Measurements from ENCODE around the gene RASA4. TPM values are rescaled to one million over a fixed set of nuclear protein-coding genes. Genes with fewer than 3 reads are reported as not detected.
"Not testable (repeated sequence)": the region's sequence is repeated elsewhere in the genome, so short reads cannot be mapped to it uniquely, and the experiment has no call there.

Gene RASA4
- polyA plus RNA-seq: 20.1 TPM

GRCh38 chr7:102616507-102617125, at the start of gene RASA4:
TSS of gene RASA4 (minus strand) at chr7:102616756. CDS start at chr7:102616689, 67 bp downstream.
- H3K27ac Mint-ChIP-seq, H3K9me3 Mint-ChIP-seq, H3K36me3 Mint-ChIP-seq, H3K27me3 Mint-ChIP-seq, H3K4me1 Mint-ChIP-seq: not testable (repeated sequence)
- peak within 1 kb of the TSS in 2 of 4 donors; percentile 65 to 82 for H3K4me3 Mint-ChIP-seq

GRCh38 chr7:102664765-102665164, 48.2 kb upstream of the RASA4 start:
- H3K27ac Mint-ChIP-seq, H3K4me1 Mint-ChIP-seq, H3K36me3 Mint-ChIP-seq, H3K27me3 Mint-ChIP-seq, H3K9me3 Mint-ChIP-seq, H3K4me3 Mint-ChIP-seq: not testable (repeated sequence)

- H3K4me1 Mint-ChIP-seq, H3K4me3 Mint-ChIP-seq, H3K9me3 Mint-ChIP-seq, H3K27me3 Mint-ChIP-seq, H3K36me3 Mint-ChIP-seq, H3K27ac Mint-ChIP-seq: not testable (repeated sequence)
These were observed 33.4 kb upstream of the RASA4 start, which contains the start of gene SPDYE2B for GRCh38 chr7:102649924-102650323. TSS of gene SPDYE2B (plus strand) at chr7:102650319. CDS start at chr7:102652349, 2,030 bp downstream.

GRCh38 chr7:102647813-102648212, 31.3 kb upstream of the RASA4 start:
- H3K9me3 Mint-ChIP-seq, H3K4me3 Mint-ChIP-seq, H3K27me3 Mint-ChIP-seq, H3K36me3 Mint-ChIP-seq, H3K27ac Mint-ChIP-seq, H3K4me1 Mint-ChIP-seq: not testable (repeated sequence)

- H3K27ac Mint-ChIP-seq, H3K4me3 Mint-ChIP-seq, H3K27me3 Mint-ChIP-seq, H3K36me3 Mint-ChIP-seq, H3K4me1 Mint-ChIP-seq, H3K9me3 Mint-ChIP-seq: not testable (repeated sequence)
These were observed 26.8 kb upstream of the RASA4 start for GRCh38 chr7:102643404-102643803.

GRCh38 chr7:102642691-102643090, 26.1 kb upstream of the RASA4 start, which contains the start of gene UPK3BL1:
TSS of gene UPK3BL1 (minus strand) at chr7:102642791. CDS start at chr7:102642741, 50 bp downstream.
- not testable (repeated sequence) for H3K27ac Mint-ChIP-seq, H3K36me3 Mint-ChIP-seq, H3K4me1 Mint-ChIP-seq, H3K4me3 Mint-ChIP-seq, H3K27me3 Mint-ChIP-seq, H3K9me3 Mint-ChIP-seq

GRCh38 chr7:102638848-102639247, 22.3 kb upstream of the RASA4 start:
- H3K27me3 Mint-ChIP-seq, H3K4me1 Mint-ChIP-seq, H3K27ac Mint-ChIP-seq, H3K36me3 Mint-ChIP-seq, H3K4me3 Mint-ChIP-seq, H3K9me3 Mint-ChIP-seq: not testable (repeated sequence)

GRCh38 chr7:102636956-102637355, 20.4 kb upstream of the RASA4 start:
- H3K27ac Mint-ChIP-seq, H3K27me3 Mint-ChIP-seq, H3K36me3 Mint-ChIP-seq, H3K9me3 Mint-ChIP-seq, H3K4me1 Mint-ChIP-seq, H3K4me3 Mint-ChIP-seq: not testable (repeated sequence)

- not testable (repeated sequence) for H3K27me3 Mint-ChIP-seq, H3K36me3 Mint-ChIP-seq, H3K4me3 Mint-ChIP-seq, H3K4me1 Mint-ChIP-seq, H3K9me3 Mint-ChIP-seq, H3K27ac Mint-ChIP-seq
These were observed 18.8 kb upstream of the RASA4 start for GRCh38 chr7:102635354-102635753.

GRCh38 chr7:102634299-102634698, 17.7 kb upstream of the RASA4 start:
- not testable (repeated sequence) for H3K27ac Mint-ChIP-seq, H3K27me3 Mint-ChIP-seq, H3K36me3 Mint-ChIP-seq, H3K4me1 Mint-ChIP-seq, H3K9me3 Mint-ChIP-seq, H3K4me3 Mint-ChIP-seq

- not testable (repeated sequence) for H3K9me3 Mint-ChIP-seq, H3K36me3 Mint-ChIP-seq, H3K27ac Mint-ChIP-seq, H3K4me3 Mint-ChIP-seq, H3K27me3 Mint-ChIP-seq, H3K4me1 Mint-ChIP-seq
These were observed 14.1 kb upstream of the RASA4 start for GRCh38 chr7:102630622-102631021.

GRCh38 chr7:102627271-102627904, 10.8 kb upstream of the RASA4 start:
- not testable (repeated sequence) for H3K27me3 Mint-ChIP-seq, H3K4me1 Mint-ChIP-seq

GRCh38 chr7:102618122-102618521, 1.6 kb upstream of the RASA4 start:
- H3K36me3 Mint-ChIP-seq, H3K4me3 Mint-ChIP-seq, H3K27me3 Mint-ChIP-seq, H3K9me3 Mint-ChIP-seq, H3K27ac Mint-ChIP-seq, H3K4me1 Mint-ChIP-seq: not testable (repeated sequence)

More at GRCh38 chr7:102627271-102627904, 10.8 kb upstream of the RASA4 start:
- not testable (repeated sequence) for H3K36me3 Mint-ChIP-seq, H3K9me3 Mint-ChIP-seq, H3K4me3 Mint-ChIP-seq, H3K27ac Mint-ChIP-seq

GRCh38 chr7:102615930-102616329, 626 bp downstream of the RASA4 start:
- H3K9me3 Mint-ChIP-seq, H3K4me1 Mint-ChIP-seq, H3K27ac Mint-ChIP-seq, H3K36me3 Mint-ChIP-seq, H3K4me3 Mint-ChIP-seq, H3K27me3 Mint-ChIP-seq: not testable (repeated sequence)

GRCh38 chr7:102614873-102615272, 1.7 kb downstream of the RASA4 start:
- H3K27me3 Mint-ChIP-seq, H3K9me3 Mint-ChIP-seq, H3K4me1 Mint-ChIP-seq, H3K27ac Mint-ChIP-seq, H3K4me3 Mint-ChIP-seq, H3K36me3 Mint-ChIP-seq: not testable (repeated sequence)

GRCh38 chr7:102614346-102614697, 2.2 kb downstream of the RASA4 start:
- not testable (repeated sequence) for H3K27me3 Mint-ChIP-seq, H3K4me1 Mint-ChIP-seq, H3K9me3 Mint-ChIP-seq, H3K27ac Mint-ChIP-seq, H3K36me3 Mint-ChIP-seq, H3K4me3 Mint-ChIP-seq

All from IgD-negative memory B cell (primary cell).